Left renal cortex interstitium (tissue), 4 donors: ENCODE results near the gene LRRC32. TPM values are rescaled to one million over a fixed set of nuclear protein-coding genes. Genes with fewer than 3 reads are reported as not detected.
A peak's percentile ranks its signal among the peaks of the same experiment; 100 is the strongest.
"Not testable (repeated sequence)": the region's sequence is repeated elsewhere in the genome, so short reads cannot be mapped to it uniquely, and the experiment has no call there.

Source experiments
- DNase-seq, 4 donors: peaks; one replicate each; pipeline ENCODE4 v3.0.0-alpha.2; 2013; ENCODE audit warnings: low read depth in 4 of 4, low spot score in 2 of 4, missing footprints in 1 of 4
- polyA plus RNA-seq, 4 donors: library from polyadenylated mRNA; unstranded; fragments of 120-200 nt; gene quantifications; one replicate each; pipeline ENCODE4 v1.2.1, GENCODE V29; 2013; ENCODE audit not compliant: insufficient read length in 4 of 4

LRRC32 gene
- polyA plus RNA-seq, 4 donors: 57.0 to 79.4 (median 61.6) TPM

DNA sequence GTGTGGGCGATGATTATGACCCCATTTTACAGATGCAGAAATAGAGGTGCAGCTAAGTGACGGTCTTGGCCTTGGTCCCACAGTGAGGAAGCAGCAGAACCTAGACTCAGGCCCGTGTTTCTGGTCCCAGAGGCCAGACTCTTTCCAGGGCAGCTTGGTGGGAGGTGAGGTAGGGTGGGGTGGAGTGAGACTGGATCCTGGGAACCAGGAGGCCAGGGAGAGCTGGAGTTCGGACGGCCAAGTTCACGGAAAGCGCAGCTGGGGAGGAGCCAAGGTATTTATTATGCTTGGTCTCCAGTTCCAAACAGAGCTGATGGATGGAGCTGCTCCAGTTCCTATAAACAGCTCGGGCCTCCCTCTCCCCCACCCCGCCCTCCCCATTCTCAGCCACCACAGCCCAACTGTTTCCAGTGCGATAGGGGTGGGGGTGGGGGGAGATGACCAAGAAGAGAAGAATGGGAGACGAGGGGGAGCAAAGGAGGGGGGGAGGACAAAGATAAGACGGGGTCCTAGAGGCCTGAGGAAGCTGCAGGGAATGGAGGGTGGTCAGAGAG is 16.2 kb downstream of the LRRC32 start:
- peak in 3 of 4 donors; percentile 66 to 74 (median 73) for DNase-seq

- no peak for DNase-seq
Observed at GRCh38 chr11:76653674-76654284, 16.8 kb downstream of the LRRC32 start.

GRCh38 chr11:76653012-76653673 is 17.4 kb downstream of the LRRC32 start:
- DNase-seq: no peak

- no peak for DNase-seq
Observed at GRCh38 chr11:76649851-76650372, 20.6 kb downstream of the LRRC32 start.

GRCh38 chr11:76649011-76649410 is 21.5 kb downstream of the LRRC32 start:
- no peak for DNase-seq

GRCh38 chr11:76648061-76648460 is 22.5 kb downstream of the LRRC32 start:
- no peak for DNase-seq

DNA sequence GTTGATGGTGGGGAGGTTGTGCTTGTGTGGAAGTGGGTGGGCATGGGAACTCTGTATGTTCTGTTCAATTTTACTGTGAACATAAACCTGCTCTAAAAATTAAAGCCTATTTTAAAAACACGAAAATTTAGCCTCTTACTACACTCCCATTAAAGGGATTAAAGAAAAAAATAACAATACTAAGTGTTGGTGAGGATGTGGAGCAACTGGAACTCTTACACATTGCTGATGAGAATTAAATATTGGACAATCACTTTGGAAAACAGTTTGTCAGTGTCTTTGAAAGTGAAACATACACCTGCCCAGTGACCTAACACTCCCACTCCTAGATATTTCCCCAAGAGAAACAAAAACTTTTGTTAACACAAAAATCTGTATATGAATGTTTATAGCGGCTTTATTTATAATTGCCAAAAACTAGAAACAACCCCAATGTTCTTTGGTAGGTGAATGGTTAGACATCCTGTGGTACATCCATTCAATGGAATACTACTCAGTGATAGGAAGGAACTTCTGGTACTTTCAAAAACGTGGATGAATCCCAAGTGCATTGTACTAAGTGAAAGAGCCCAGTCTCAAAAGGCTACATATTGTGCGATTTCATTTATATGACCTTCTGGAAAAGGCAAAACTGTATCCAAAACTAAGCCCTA is 23.5 kb downstream of the LRRC32 start:
- DNase-seq: no peak

DNA sequence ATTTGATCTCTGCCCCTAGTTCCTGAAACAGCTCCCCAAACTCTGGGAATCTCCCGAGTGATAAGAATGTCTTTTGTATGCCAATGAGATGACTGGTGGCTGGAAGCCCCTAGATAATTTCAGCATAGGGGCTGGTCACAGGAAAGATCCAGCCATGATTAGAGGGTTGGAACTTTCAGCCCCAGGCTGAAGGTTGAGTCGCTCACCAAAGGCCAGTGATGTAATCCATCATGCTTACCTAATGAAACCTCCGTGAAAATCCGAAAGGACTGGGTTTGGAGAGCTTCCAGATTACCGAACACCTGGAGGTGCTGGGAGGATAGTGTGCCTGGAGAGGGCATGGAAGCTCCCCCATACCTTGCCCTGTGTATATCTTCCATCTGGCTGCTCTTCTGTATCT is 26.0 kb downstream of the LRRC32 start:
- DNase-seq: no peak

- DNase-seq: not testable (repeated sequence)
Observed at GRCh38 chr11:76643711-76644110, 26.8 kb downstream of the LRRC32 start.

DNA sequence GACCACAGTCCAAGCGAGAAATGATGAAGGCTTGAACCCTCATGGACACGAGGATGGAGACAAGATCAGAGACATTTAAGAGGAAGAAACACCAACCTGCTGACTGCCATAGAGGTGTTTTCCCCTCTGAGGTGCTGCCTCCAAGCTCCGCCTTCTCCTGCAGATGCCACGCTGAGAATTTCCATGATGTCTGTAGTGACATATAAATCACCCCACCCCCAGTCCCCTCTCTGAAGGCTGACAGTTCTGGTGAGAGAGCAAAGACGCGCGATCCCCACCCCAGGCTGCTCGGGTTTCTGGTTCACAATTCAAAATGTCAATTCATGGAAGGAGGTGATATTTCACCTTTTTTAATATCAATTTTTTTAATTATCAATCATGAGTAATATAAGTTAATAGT is 28.2 kb downstream of the LRRC32 start:
- no peak for DNase-seq

GRCh38 chr11:76641905-76642304 is 28.6 kb downstream of the LRRC32 start:
- no peak for DNase-seq

DNA sequence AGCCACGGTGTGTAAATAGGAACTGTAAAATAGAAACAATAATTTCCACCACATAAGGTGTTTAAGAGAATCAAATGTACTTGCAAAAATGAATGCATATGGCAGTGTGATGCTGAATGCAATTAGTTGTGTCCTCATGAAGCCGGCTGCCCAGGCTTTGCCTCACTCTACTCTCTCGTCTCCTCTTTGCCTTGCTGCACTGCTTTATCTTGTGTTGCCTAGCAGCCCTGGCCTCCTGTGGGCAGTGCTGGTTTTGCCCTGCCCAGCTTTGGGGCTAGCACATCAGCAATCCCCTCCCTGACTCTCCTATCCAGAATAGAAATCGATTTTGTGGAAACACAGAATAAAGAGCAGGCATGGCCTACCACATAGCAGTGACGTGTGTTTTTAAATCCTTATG is 30.0 kb downstream of the LRRC32 start:
- no peak for DNase-seq

GRCh38 chr11:76639621-76640020 is 30.9 kb downstream of the LRRC32 start:
- DNase-seq: no peak

DNA sequence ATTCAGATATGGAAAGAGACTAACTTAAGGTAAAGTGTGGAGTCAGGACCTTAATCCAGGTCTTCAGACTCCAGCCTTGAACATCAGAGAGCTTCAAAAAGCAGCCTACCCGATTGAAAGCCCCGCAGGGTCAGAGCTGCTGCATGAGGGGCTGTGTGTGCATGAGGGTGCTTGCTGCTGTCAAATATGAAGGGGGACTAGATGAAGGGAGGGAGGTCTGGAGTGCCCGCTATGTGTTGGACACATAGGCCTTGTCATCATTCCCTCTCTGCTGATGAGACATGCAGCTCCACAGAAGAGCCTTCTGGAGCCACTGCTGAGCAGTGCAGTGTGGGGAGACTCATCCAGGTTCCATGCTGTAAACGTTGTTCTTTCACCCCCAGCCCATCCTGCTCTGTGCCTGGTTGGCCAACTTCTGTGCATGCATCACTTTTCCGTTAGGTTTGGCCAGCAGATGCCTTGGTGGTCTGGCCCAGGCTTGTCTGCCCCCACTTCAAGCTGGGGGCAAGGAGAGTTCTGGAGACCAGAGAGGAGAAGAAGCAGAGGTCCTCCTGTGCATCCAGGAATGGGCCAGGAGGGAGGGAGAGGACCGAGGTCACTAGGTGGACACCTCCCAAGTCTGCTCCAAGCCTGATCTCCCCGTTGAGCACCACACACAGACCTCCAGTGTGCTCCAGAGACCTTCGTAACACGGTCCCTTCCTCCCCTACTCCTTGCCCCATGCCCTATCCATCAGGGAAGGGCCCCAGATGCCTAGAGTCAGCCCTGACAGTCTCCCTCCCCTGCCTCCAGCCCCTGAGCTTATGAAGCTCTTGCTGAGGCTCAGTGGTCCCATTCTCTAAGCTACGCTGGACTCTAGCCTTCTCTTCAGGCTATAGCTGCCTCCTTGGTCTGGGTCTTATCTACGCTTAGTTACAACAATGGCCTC is 32.0 kb downstream of the LRRC32 start:
- no peak for DNase-seq

GRCh38 chr11:76637491-76638269 is 32.9 kb downstream of the LRRC32 start:
- no peak for DNase-seq

GRCh38 chr11:76636826-76637460 is 33.6 kb downstream of the LRRC32 start:
- no peak for DNase-seq

GRCh38 chr11:76635991-76636738 is 34.4 kb downstream of the LRRC32 start:
- no peak for DNase-seq

- no peak for DNase-seq
Observed at GRCh38 chr11:76634886-76635285, 35.7 kb downstream of the LRRC32 start.
